Transverse colon (tissue), 3 donors: ENCODE measurements around the gene AASDH.

Experiments
- POLR2A ChIP-seq: fragments of 450-650 bp; IDR thresholded peaks from one replicate; pipeline ENCODE4 v1.6.1; 2016; ENCODE audit warnings: antibody characterized with exemption, mild to moderate bottlenecking, moderate library complexity
- TF ChIP-seq, protein P1 (sequence below), 5 experiments: fragments of 200-600 bp in 3 of 5; fragments of 450-650 bp in 2 of 5; sonication (generic) in 3 of 5; IDR thresholded peaks; 1 replicate in 2 of 5; 2 replicates in 3 of 5; pipeline ENCODE4 v1.5.1; 2016 to 2017; ENCODE audit warnings: antibody characterized with exemption in 5 of 5, inconsistent platforms in 3 of 5, mild to moderate bottlenecking in 2 of 5, moderate library complexity in 1 of 5

DNA sequence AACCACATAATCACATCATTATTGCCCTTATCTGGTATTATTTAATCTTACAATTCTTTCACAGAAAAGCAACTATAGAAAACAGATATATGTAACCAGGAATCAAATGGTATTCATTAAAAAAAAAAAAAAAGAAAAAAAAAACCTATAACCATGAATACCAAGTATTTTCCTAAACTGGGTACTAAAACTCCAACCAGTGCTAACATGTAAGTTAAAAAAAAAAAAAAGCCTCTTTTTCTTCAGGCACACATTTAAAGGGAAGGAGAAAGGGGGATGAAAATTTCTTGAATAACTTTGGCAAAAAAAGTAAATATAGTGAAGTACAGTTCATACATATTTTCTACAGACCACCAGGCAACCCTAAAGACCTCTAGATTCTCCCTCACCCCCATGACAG, 46.0 kb upstream of the AASDH start:
- no peak for TF ChIP-seq POLR2A
- TF ChIP-seq, protein P1, sequence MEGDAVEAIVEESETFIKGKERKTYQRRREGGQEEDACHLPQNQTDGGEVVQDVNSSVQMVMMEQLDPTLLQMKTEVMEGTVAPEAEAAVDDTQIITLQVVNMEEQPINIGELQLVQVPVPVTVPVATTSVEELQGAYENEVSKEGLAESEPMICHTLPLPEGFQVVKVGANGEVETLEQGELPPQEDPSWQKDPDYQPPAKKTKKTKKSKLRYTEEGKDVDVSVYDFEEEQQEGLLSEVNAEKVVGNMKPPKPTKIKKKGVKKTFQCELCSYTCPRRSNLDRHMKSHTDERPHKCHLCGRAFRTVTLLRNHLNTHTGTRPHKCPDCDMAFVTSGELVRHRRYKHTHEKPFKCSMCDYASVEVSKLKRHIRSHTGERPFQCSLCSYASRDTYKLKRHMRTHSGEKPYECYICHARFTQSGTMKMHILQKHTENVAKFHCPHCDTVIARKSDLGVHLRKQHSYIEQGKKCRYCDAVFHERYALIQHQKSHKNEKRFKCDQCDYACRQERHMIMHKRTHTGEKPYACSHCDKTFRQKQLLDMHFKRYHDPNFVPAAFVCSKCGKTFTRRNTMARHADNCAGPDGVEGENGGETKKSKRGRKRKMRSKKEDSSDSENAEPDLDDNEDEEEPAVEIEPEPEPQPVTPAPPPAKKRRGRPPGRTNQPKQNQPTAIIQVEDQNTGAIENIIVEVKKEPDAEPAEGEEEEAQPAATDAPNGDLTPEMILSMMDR (IDR thresholded peaks at IDR 0.05): no peak
